IMR-90 (cell line): ENCODE results near the gene TPO. TPM values are rescaled to one million over a fixed set of nuclear protein-coding genes. Genes with fewer than 3 reads are reported as not detected.

Experiments used
- ATAC-seq: fragments of 200-7000 bp; cut with Tn5 transposase; 2 replicates; pipeline ENCODE4 v1.9.1; 2020; ENCODE audit warnings: low read depth, mild to moderate bottlenecking, moderate library complexity
- BruUV-seq: library from RNA; stranded (reverse); fragments of 400-500 nt; replicated peaks from 2 replicates; lab custom pipeline; 2021; lab: Mats Ljungman, UMichigan
- CTCF ChIA-PET: fragments of 300-600 bp; formaldehyde crosslinking; extraction: SDS; loops from one replicate; lab custom pipeline; 2021; ENCODE audit warnings: antibody characterized with exemption; lab: Yijun Ruan, JAX
- POLR2A ChIA-PET: fragments of 300-600 bp; sonication (Branson Sonifier 250); formaldehyde crosslinking; loops from one replicate; lab custom pipeline; 2022; ENCODE audit warnings: antibody characterized with exemption; ENCODE audit not compliant: unreplicated experiment; lab: Charles Lee
- DNase-seq: peaks from one replicate; pipeline ENCODE4 v3.0.0; 2013
- H2AFZ ChIP-seq: replicated peaks from 2 replicates; pipeline ENCODE3; 2013; ENCODE audit warnings: low read length, mild to moderate bottlenecking; ENCODE audit not compliant: poor library complexity
- H2AK5ac ChIP-seq: 2 replicates; pipeline ENCODE4 v1.6.1; 2013; ENCODE audit warnings: low read depth, low read length, inconsistent platforms
- H2AK9ac ChIP-seq: replicated peaks from 2 replicates; pipeline ENCODE3; 2013; ENCODE audit warnings: mild to moderate bottlenecking, low read depth, low read length, moderate library complexity; ENCODE audit not compliant: poor library complexity
- H2BK120ac ChIP-seq: 2 replicates; pipeline ENCODE4 v1.6.1; 2013; ENCODE audit warnings: low read depth, low read length, inconsistent platforms
- H2BK15ac ChIP-seq: 3 replicates; pipeline ENCODE4 v1.6.1; 2013; ENCODE audit warnings: low read depth, low read length, inconsistent platforms
- H2BK20ac ChIP-seq: 2 replicates; pipeline ENCODE4 v1.6.1; 2013; ENCODE audit warnings: low read depth, mild to moderate bottlenecking, inconsistent platforms, low read length, moderate library complexity
- H2BK5ac ChIP-seq: 2 replicates; pipeline ENCODE4 v1.6.1; 2013; ENCODE audit warnings: mild to moderate bottlenecking, low read depth, low read length, inconsistent platforms; ENCODE audit not compliant: poor library complexity, severe bottlenecking
- H3K14ac ChIP-seq: replicated peaks from 2 replicates; pipeline ENCODE4 v1.6.1; 2013; ENCODE audit warnings: low read depth, low read length, inconsistent platforms
- H3K18ac ChIP-seq: 2 replicates; pipeline ENCODE4 v1.6.1; 2013; ENCODE audit warnings: low read depth, low read length, control low read depth
- H3K23ac ChIP-seq: 2 replicates; pipeline ENCODE4 v1.6.1; 2013; ENCODE audit warnings: low read depth, low read length, inconsistent platforms
- H3K27ac ChIP-seq: 2 replicates; pipeline ENCODE4 v1.5.1; 2013; ENCODE audit warnings: mild to moderate bottlenecking, control low read depth, low read length; ENCODE audit not compliant: insufficient read depth
- H3K27me3 ChIP-seq: 2 replicates; pipeline ENCODE4 v1.6.1; 2013; ENCODE audit warnings: low read length; ENCODE audit not compliant: control insufficient read depth, insufficient read depth
- H3K36me3 ChIP-seq: 2 replicates; pipeline ENCODE4 v1.6.1; 2013; ENCODE audit warnings: low read length, mixed read lengths; ENCODE audit not compliant: control insufficient read depth, insufficient read depth
- H3K4ac ChIP-seq: 2 replicates; pipeline ENCODE4 v1.6.1; 2013; ENCODE audit warnings: low read depth, low read length, inconsistent platforms
- H3K4me1 ChIP-seq: 2 replicates; pipeline ENCODE4 v1.6.1; 2013; ENCODE audit warnings: low read length, mixed read lengths; ENCODE audit not compliant: control insufficient read depth, insufficient read depth
- H3K4me2 ChIP-seq: 2 replicates; pipeline ENCODE4 v1.6.1; 2013; ENCODE audit warnings: low read depth, mild to moderate bottlenecking, control low read depth, low read length, moderate library complexity
- H3K4me3 ChIP-seq: 2 replicates; pipeline ENCODE4 v1.5.1; 2013; ENCODE audit warnings: low read depth, mild to moderate bottlenecking, control low read depth, low read length, moderate library complexity; ENCODE audit not compliant: insufficient read depth
- H3K56ac ChIP-seq: 2 replicates; pipeline ENCODE4 v1.6.1; 2013; ENCODE audit warnings: low read length, inconsistent platforms; ENCODE audit not compliant: insufficient read depth; ENCODE audit errors: extremely low read depth
- H3K79me1 ChIP-seq, 2 experiments: 2 replicates each; pipeline ENCODE4 v1.6.1; 2013; ENCODE audit warnings: low read length in 2 of 2, inconsistent platforms in 1 of 2, low read depth in 1 of 2
- H3K9ac ChIP-seq: 2 replicates; pipeline ENCODE4 v1.6.1; 2013; ENCODE audit warnings: low read depth, low read length, control low read depth
- H3K9me1 ChIP-seq: 2 replicates; pipeline ENCODE4 v1.6.1; 2013; ENCODE audit warnings: low read length, inconsistent platforms; ENCODE audit not compliant: insufficient read depth
- H3K9me3 ChIP-seq: 2 replicates; pipeline ENCODE4 v1.6.1; 2013; ENCODE audit warnings: low read length; ENCODE audit not compliant: control insufficient read depth, insufficient read depth
- H4K20me1 ChIP-seq: 2 replicates; pipeline ENCODE4 v1.6.1; 2013; ENCODE audit warnings: low read length, inconsistent platforms; ENCODE audit not compliant: insufficient read depth
- H4K5ac ChIP-seq: 2 replicates; pipeline ENCODE4 v1.6.1; 2013; ENCODE audit warnings: mild to moderate bottlenecking, low read depth, low read length, control low read depth
- H4K8ac ChIP-seq, 2 experiments: 2 replicates each; pipeline ENCODE4 v1.6.1; 2013; ENCODE audit warnings: low read depth in 2 of 2, low read length in 2 of 2, control low read depth in 1 of 2, inconsistent platforms in 1 of 2
- H4K91ac ChIP-seq: 2 replicates; pipeline ENCODE4 v1.6.1; 2013; ENCODE audit warnings: low read depth, low read length, inconsistent platforms; ENCODE audit not compliant: insufficient read depth
- CEBPB ChIP-seq: IDR thresholded peaks from 2 replicates; pipeline ENCODE4 v1.6.1; 2012; ENCODE audit warnings: low read depth, low read length, improper control_type of control experiment
- CHD1 ChIP-seq: IDR thresholded peaks from 2 replicates; pipeline ENCODE4 v1.6.1; 2012; ENCODE audit warnings: low read depth, low read length, improper control_type of control experiment
- CTCF ChIP-seq: conservative IDR thresholded peaks from 2 replicates; pipeline ENCODE4 v1.5.1; 2012; ENCODE audit warnings: mild to moderate bottlenecking, low read depth, low read length, improper control_type of control experiment
- ELK1 ChIP-seq: fragments of 150-350 bp; IDR thresholded peaks from 2 replicates; pipeline ENCODE4 v1.6.1; 2016; ENCODE audit warnings: low read depth, mild to moderate bottlenecking, low read length, moderate library complexity, borderline replicate concordance
- MAZ ChIP-seq: IDR thresholded peaks from 2 replicates; pipeline ENCODE4 v1.6.1; 2012; ENCODE audit warnings: low read depth, mild to moderate bottlenecking, low read length, improper control_type of control experiment, moderate library complexity, borderline replicate concordance
- MXI1 ChIP-seq: IDR thresholded peaks from 2 replicates; pipeline ENCODE4 v1.6.1; 2012; ENCODE audit warnings: low read depth, mild to moderate bottlenecking, low read length, moderate library complexity, borderline replicate concordance
- NFE2L2 ChIP-seq: fragments of 150-350 bp; IDR thresholded peaks from 2 replicates; pipeline ENCODE4 v1.6.1; 2016; ENCODE audit warnings: low read depth, mild to moderate bottlenecking, low read length
- POLR2A ChIP-seq: IDR thresholded peaks from 2 replicates; pipeline ENCODE4 v1.6.1; 2012; ENCODE audit warnings: mild to moderate bottlenecking, low read depth, low read length
- RCOR1 ChIP-seq: IDR thresholded peaks from 2 replicates; pipeline ENCODE4 v1.6.1; 2012; ENCODE audit warnings: mild to moderate bottlenecking, low read length, improper control_type of control experiment; ENCODE audit not compliant: insufficient replicate concordance
- RFX5 ChIP-seq: IDR thresholded peaks from 2 replicates; pipeline ENCODE4 v1.8.0; 2012; ENCODE audit warnings: low read depth, mild to moderate bottlenecking, low read length, moderate library complexity
- SMC3 ChIP-seq: fragments of 150-350 bp; IDR thresholded peaks from 2 replicates; pipeline ENCODE4 v1.6.1; 2016; ENCODE audit warnings: low read depth, mild to moderate bottlenecking, antibody characterized with exemption, low read length, moderate library complexity
- USF2 ChIP-seq: fragments of 150-350 bp; IDR thresholded peaks from 2 replicates; pipeline ENCODE4 v1.6.1; 2017; ENCODE audit warnings: mild to moderate bottlenecking, antibody characterized with exemption, low read length, low read depth
- WGBS, 2 experiments: methylation state at CpG; one replicate each; pipeline versions ENCODE4 v1.1.5 to v1.1.7; 2013; ENCODE audit warnings: missing lambda C conversion rate in 2 of 2; ENCODE audit not compliant: insufficient read length in 1 of 2; ENCODE audit errors: extremely low coverage in 2 of 2; 5-methylcytosine and 5-hydroxymethylcytosine counted together
- dilution Hi-C: fragments of 300-500 bp; cut with HindIII; formaldehyde crosslinking; loops from one replicate; pipeline ENCODE4 v1.14.3; 2018; ENCODE audit warnings: low sequenced_read_pairs; ENCODE audit not compliant: unreplicated experiment
- in situ Hi-C: fragments of 300-500 bp; cut with MboI; formaldehyde crosslinking; loops from 3 replicates; pipeline ENCODE4 v1.14.3; 2019; ENCODE audit warnings: low sequenced_read_pairs, inconsistent platforms, mixed read lengths
- intact Hi-C: fragments of 100-400 bp; cut with micrococcal nuclease; formaldehyde crosslinking; loops from 2 replicates; pipeline ENCODE4 v1.10.0; 2022
- polyA plus RNA-seq, 3 experiments: library from polyadenylated mRNA; depleted of rRNA; stranded (reverse); fragments of >200 nt; gene quantifications; 2 replicates each; pipeline ENCODE4 v1.2.3, GENCODE V29; 2012; ENCODE audit warnings: low replicate concordance in 1 of 3
- total RNA-seq: library from RNA; depleted of rRNA; stranded (reverse); fragments of >200 nt; gene quantifications from 2 replicates; pipeline ENCODE4 v1.2.3, GENCODE V29; 2012

TPO gene
- total and polyA plus RNA-seq, 2 of the 4 experiments (the other 2 are of a cell fraction), result not detected

- no peak overlapping the region for H2BK15ac ChIP-seq
- in situ Hi-C loops, result no loop called here
- POLR2A ChIA-PET, result no interaction called here
Observed at GRCh38 chr2:1514391-1515072, 101.3 kb downstream of the TPO start.

More at GRCh38 chr2:1514391-1515072, 101.3 kb downstream of the TPO start:
- 70% methylated on average over 6 of the region's 18 CpGs; no CpG with 5 or more reads in 1 of the 2 experiments for WGBS, 2 experiments
- H2BK120ac ChIP-seq, result no peak overlapping the region
- H3K4ac ChIP-seq, result no peak overlapping the region
- peaks cover 2% of the 10 kb centered on the region; the same call in 1 of the 2 replicates for H3K27me3 ChIP-seq
- H3K4me3 ChIP-seq, result no peak overlapping the region
- intact Hi-C loops, result no loop called here
- no peaks in the 10 kb centered on the region for H3K4me1 ChIP-seq
- no peak overlapping the region for H2AFZ ChIP-seq
- CTCF ChIA-PET, result no interaction called here
- no peak overlapping the region for H2AK5ac ChIP-seq
- BruUV-seq, result no TSS peak
- dilution Hi-C loops, result no loop called here
- no peak overlapping the region for H4K8ac ChIP-seq
- no peak overlapping the region for H3K9ac ChIP-seq
- no peaks in the 10 kb centered on the region for H3K9me3 ChIP-seq
- H3K4me2 ChIP-seq, result no peak overlapping the region
- H4K5ac ChIP-seq, result no peak overlapping the region
- H2BK5ac ChIP-seq, result no peak overlapping the region
- H4K20me1 ChIP-seq, result no peaks in the 10 kb centered on the region
- ATAC-seq (no peak), DNase-seq (no peak)
- H3K9me1 ChIP-seq, result no peaks in the 10 kb centered on the region
- no peak overlapping the region for H4K91ac ChIP-seq
- H3K79me1 ChIP-seq, result no peaks in the 10 kb centered on the region
- no peak overlapping the region for H3K23ac ChIP-seq
- no peaks in the 10 kb centered on the region for H3K36me3 ChIP-seq
- TF ChIP-seq ELK1, result no peak
- TF ChIP-seq POLR2A, result no peak
- no peak for TF ChIP-seq RCOR1
- TF ChIP-seq RFX5, result no peak
- no peak for TF ChIP-seq SMC3
- no peak for TF ChIP-seq CHD1
- no peak for TF ChIP-seq CTCF
- TF ChIP-seq NFE2L2, result no peak
- no peak for TF ChIP-seq MAZ
- TF ChIP-seq USF2, result no peak
- TF ChIP-seq MXI1, result no peak
- TF ChIP-seq CEBPB, result no peak
- no peak overlapping the region for H3K27ac ChIP-seq
- H2AK9ac ChIP-seq, result no peak overlapping the region
- H3K56ac ChIP-seq, result no peak overlapping the region
- H3K18ac ChIP-seq, result no peak overlapping the region
- H2BK20ac ChIP-seq, result no peak overlapping the region
- no peak overlapping the region for H3K14ac ChIP-seq
